Frontal cortex (tissue), 4 donors: ENCODE results near the gene ATG3. TPM values are rescaled to one million over a fixed set of nuclear protein-coding genes. Genes with fewer than 3 reads are reported as not detected.
"Not testable (repeated sequence)": the region's sequence is repeated elsewhere in the genome, so short reads cannot be mapped to it uniquely, and the experiment has no call there.

Source experiments
- DNase-seq, 2 donors: peaks; one replicate each; pipeline ENCODE4 v3.0.0; 2012; ENCODE audit warnings: low spot score in 2 of 2
- FAIRE-seq: peaks from 2 replicates; lab custom pipeline; 2012; peaks lifted over from hg19 to GRCh38; lab: Jason Lieb, UNC
- total RNA-seq: library from RNA; depleted of rRNA; stranded (reverse); fragments of >200 nt; gene quantifications from one replicate; pipeline ENCODE4 v1.2.3, GENCODE V29; 2014
- donor health status: control.
- donor health status: control.
- donor health status: control.

Gene ATG3
- total RNA-seq, 1 donor from 2014 or later, result 51.8 TPM

DNA sequence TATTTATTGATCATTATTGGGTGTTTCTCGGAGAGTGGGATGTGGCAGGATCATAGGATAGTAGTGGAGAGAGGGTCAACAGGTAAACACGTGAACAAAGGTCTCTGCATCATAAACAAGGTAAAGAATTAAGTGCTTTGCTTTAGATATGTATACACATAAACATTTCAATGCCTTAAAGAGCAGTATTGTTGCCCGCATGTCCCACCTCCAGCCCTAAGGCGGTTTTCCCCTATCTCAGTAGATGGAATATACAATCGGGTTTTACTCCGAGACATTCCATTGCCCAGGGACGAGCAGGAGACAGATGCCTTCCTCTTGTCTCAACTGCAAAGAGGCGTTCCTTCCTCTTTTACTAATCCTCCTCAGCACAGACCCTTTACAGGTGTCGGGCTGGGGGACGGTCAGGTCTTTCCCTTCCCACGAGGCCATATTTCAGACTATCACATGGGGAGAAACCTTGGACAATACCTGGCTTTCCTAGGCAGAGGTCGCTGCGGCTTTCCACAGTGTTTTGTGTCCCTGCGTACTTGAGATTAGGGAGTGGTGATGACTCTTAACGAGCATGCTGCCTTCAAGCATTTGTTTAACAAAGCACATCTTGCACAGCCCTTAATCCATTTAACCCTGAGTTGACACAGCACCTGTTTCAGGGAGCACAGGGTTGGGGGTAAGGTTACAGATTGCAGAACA is 2.6 kb upstream of the ATG3 start:
- not testable (repeated sequence) for FAIRE-seq, DNase-seq

DNA sequence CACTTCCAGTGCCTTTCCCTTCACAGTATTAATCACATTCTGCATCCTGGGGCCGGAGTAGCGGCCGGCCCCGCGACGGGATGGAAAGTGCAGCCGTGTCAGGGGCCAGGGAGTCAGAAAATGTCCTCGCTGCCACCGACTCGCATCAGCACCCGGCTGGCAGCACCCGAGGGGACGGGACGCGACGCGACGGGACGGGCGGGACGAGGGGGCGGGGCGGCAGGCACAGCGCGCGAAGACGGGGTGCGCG is 353 bp downstream of the ATG3 start:
- DNase-seq (no peak), FAIRE-seq (no peak)

DNA sequence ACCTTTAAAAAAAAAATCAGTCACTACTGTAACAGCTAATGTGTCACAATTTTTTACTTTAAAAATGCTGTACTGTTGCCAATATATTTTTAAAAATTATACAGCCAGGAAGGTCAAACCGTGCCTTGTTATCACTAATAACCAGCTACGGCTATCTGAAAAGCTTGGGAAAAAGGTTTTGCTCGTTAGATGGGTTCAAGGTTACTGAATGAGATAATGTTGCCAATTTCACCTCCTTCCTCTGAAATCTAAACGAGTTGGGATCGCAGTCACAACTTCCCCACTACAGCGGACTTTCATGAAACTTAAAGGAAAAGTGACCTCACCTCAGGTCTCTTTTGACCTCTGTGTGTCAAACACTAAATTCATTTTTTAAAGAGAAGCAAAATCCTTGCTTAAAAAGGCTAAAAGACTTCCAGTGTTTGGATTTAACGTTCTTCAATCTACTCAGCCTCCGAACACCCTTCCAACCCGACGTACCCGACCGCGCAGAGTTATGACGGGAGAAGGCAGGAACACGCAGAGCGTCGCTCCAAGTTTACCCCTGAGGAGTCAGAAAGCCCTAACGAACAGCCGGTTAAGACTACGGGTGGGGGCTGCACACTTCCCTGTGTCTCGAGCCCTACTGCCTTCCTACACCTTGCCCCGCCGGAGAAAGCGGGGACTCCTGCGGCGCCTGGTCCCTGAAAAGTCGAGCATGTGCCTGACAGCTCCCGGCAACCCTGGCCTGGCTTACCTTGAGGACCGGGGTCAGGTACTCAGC is 860 bp downstream of the ATG3 start:
- DNase-seq, result peak in 1 of 2 donors; percentile 19
- no peak for FAIRE-seq

DNA sequence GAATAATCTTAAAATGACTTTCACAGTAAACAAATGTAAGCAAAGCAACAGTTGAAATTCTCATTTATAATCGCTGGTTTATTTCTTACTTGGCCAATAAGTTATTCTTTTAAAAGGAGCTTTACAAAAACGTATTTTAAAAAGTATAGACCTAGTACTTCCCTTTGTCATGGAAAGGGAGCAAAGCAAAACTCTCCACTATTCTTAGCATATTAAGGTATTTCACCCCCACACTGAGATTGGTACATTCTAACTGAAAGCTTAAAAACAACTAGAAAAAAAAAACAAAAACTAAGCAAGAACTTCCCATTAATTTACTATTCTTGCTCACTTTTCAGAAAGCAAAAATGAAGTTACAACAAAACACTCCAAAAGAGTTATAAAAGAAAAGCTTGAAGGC is 1.5 kb downstream of the ATG3 start:
- DNase-seq (no peak), FAIRE-seq (no peak)

DNA sequence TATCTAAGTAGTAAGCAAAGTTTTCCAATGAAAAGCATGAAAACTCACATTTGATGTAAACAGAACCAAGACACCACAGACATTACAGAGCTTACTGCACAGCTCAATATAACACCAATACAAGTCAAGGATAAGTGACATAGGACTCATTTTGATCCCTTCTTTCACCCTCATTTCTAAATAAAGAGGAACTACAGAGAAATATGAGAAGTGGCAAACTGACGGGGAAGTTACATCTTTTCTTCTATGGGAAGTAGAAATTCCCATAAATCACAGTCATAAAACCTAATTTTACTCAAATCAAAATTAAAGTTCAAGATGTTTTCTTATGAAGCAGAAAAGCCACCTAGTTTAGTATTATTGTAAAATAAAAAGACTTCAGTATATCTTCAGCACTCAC is 3.8 kb downstream of the ATG3 start:
- DNase-seq (no peak), FAIRE-seq (no peak)

DNA sequence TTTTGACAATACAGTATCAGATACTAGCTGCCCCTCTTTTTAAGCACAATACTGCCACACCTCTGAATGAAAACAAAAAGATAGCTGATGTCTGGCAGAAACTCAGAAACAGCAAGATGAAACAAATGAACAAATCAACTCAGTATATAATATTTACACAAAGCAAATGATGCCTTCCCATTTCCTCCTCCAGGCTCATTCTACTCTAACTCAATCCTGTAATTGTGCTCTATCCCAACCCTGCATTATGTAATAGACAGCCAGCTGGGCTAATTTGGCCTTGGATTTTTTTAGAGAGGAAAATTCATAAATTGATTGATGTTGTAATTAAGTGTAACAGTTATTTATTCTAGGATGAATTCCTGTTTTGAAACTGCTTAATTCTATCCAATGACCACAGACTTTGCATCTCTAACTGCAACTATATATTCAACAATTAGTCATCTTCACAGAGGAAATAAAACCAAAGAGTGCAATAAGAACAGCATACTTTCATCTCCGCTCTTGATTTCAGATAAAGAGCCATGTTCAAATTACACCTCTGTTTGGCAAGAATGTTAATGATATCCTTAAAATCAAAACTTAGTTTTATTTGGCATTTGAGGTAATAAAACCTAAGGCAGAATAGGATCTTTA is 6.1 kb downstream of the ATG3 start:
- FAIRE-seq, result no peak
- DNase-seq, result no peak

DNA sequence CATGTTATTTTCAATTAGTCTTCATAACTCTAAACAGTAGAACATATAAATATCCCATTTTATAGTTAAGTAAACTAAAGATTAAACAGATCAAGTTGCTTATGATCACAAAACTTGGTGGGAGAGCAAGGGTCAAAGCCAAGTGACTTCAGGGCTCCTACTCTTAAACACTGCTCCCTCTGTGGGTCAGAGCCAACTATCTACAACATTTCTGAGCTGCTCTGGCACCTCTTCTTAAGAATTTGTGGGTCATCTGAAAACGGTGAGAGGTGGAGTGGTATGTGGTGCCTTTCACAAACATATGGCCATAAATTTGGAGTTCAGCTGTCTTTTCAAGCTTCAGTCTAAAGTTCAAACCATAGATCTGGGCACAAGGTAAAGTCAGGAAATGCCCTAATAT is 10.9 kb downstream of the ATG3 start:
- DNase-seq, result no peak
- no peak for FAIRE-seq

DNA sequence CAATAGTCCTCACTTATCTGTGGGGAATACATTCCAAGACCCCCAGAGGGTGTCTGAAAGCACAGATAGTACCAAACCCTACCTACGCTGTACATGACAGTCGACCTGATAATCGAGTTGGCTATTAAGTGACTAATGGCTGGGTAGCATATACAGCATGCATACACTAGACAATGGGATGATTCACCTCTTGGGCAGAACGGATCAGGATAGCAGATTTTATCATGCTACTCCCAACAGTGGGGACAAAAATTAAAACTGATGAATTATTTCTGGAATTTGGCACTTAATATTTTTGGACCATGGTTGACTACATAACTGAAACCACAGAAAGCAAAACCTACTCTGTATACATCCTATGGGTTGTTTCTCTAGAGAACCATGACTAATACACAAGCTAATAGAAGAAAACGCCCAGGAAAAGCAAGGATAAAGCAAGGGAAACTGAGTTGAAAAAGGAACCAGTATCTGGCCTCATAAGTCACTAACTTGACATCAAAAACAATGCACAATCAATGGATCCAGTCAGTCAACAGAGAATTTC is 15.5 kb downstream of the ATG3 start:
- no peak for FAIRE-seq
- DNase-seq, result no peak

DNA sequence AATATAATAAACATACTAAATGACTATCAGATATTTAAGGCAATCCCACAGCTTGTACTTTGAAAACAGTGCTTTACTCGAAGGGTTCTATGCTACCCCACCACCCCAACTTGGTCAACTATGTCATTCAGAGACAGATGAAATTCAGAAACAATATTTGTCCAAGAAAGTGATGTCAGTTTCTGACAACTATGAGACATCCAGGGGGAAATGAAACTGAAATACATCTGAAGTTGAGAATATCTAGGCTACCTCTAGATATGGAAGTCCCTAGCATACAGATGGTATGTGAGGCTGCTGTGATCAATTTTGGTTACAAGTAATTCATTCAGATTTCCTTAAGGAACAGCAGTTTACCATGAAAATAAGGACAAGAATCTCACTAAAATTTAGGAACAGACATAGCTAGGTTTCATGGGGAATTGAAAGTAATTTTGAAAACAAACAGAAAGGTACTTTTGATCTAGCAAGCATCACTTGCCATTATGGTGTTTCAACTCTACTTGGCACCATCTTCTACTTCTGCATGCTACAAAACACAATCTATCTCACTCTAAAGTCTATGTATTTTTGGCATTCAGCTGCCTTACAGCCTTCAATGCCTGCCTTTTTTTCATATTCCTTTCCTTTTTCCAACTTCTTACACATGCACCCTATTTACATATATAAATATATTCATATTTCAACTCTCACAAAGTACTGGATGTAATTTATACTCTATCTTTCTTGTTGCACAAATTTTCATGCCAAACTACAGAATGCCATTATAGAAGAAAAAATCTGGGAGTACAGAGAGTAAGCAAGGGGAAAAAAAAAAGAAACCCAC is 21.7 kb downstream of the ATG3 start:
- DNase-seq (no peak), FAIRE-seq (no peak)

DNA sequence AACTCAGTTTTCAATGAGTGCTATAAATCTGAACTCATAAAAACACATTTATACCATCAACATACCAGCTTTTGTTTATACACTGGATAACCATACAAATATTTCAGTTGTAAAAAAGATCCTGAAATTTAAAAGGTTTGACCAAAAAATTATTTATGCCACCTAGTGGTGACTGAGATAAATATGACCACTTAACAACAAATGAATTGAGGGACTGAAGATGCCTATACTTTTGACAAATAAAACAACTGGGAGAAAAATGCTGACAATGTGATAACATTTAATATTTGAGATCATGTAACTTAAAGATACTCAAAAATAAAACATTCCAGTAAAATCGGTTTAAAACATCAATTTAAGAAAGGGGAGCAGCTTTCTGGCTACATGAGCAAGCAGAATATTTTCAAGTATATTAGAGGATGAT is 30.4 kb downstream of the ATG3 start:
- FAIRE-seq, result peak; percentile 94
- DNase-seq, result no peak

DNA sequence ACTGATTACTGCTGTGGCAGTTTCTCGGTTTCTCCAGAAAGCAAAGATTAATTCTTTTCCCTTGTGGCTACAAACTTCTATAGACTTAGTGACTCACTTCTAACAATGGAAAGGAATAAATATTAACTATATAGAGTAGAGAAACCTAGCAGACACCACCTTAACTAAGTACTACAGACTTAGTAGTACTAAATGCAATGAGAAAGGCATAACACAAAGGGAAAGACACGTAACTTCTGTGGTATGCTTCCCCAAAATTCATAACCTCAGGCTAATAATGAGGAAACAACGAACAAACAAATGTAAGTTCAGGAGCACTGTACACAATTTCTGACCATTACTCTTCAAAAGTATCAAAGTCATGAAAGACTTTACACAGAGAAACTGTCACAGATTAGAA is 31.2 kb downstream of the ATG3 start:
- DNase-seq (no peak), FAIRE-seq (no peak)

DNA sequence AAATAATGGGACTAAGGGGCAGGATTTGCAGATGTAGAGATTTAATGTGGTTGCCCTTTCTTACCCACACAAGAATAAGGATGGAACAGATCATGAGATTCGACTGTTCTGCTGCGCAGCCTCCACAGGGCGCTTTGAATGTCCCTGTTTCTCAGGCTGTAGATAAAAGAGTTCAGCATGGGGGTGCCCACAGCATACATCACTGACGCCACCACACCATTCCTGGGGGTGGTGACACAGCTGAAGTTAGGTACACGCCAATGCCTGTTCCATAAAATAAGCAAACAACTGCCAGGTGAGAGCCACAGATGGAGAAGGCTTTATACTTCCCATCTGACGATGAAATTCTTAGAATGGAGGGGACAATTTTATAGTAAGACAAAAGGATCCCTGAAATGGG is 37.6 kb downstream of the ATG3 start:
- FAIRE-seq, DNase-seq: not testable (repeated sequence)

DNA sequence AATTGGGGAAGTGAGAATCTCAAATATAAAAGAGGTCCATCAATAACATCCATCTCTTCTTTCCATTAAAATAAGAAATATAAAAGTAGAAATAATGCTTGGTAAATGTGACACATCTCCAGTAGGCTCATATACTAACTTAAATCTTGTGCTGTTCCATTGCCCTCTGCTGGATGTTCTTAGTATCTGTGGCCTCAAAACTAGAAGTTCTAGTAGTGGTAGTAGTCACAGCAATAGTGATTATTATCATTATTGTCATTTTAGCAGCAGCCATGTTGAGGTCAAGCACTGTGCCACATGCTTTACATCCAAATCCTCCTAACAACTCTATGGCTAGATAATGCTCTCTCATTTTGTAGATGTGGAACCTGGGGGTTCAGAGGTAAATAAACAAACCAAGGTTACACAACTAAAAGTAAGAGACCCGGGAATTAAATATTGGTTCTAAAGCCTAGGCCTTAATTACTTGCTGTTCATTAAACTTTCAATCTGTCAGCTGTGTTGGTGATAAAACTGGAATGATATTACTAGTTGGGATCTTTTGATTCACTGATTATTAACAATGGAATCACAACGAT is 42.2 kb downstream of the ATG3 start:
- peak; percentile 96 for FAIRE-seq
- peak; percentile 10 to 31 for DNase-seq

DNA sequence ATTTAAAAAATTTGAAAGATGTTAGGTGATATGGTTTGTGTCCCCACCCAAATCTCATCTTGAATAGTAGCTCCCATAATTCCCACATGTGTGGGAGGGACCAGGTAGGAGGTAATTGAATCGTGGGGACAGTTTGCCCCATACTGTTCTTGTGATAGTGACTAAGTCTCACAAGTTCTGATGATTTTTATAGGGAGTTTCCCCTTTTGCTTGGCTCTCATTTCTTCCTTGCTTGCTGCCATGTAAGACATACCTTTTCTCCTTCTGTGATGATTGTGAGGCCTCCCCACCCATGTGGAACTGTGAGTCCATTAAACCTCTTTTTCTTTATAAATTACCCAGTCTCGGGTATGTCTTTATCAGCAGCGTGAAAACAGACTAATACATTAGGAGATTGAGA is 42.8 kb downstream of the ATG3 start:
- not testable (repeated sequence) for DNase-seq, FAIRE-seq

DNA sequence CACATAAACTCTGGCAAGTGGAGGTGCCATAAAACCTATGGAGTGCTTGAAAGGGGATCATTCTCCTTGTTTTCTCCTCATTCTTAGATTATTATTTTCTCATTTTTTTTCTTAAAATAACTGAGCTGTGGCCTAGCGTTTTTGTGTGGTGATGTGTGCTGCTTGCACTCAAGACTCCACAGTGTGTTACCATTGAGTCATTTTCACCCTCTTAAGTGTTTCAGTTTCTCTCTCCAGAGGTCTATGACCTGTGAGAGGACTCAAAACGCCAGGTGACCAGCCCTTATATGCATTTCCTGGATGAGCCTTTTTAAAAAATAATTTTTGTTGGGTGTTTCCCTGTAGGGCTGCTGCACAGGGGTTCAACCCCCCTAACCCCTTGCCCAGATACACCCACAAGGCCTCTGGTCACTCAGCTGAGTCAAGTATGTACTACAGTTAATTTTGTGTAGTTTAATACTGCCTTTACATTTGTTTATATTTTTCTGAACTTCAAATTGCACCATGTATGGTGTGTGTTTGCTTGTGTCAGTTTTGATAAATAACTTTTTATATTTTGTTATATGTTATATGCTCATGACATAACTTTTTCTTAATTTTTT is 47.1 kb downstream of the ATG3 start:
- FAIRE-seq, result no peak
- no peak for DNase-seq

DNA sequence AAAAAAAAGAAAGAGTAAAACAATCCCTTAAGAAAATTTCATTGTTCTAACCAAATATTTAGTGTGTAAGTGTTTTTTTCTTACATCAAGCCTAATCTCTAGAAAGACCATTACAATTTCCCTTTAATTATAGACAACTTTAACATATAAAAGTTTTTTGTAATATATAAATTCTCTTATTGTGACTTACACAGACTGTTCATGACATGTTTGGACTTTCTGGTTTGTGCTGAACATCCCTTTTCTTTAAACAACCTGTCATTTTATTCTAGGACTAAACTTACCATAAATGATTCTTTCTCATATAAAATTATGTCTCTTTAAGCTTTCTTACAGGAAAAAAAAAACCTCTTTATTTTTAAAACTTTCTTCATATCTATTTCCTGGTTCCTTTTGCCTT is 49.4 kb downstream of the ATG3 start:
- FAIRE-seq (peak; percentile 69), DNase-seq (no peak)

DNA sequence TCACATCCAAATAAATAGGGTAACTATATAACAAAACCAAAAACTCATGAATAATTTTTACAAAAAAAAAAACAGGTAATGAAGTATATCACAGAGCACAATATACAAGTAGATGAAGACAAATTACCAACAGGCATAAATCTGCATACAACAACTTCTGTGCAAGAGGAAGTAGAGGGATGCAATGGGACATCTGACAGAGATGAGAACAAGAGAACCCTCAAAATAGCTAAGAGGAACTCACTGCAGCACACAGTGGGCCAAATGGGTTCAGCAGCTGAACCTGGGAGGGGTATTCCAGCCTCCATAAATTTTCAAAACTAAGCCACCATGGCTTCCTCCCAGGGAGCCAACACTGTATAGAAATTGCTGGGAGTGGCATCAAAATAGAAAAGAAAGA is 52.9 kb downstream of the ATG3 start:
- FAIRE-seq (no peak), DNase-seq (no peak)

DNA sequence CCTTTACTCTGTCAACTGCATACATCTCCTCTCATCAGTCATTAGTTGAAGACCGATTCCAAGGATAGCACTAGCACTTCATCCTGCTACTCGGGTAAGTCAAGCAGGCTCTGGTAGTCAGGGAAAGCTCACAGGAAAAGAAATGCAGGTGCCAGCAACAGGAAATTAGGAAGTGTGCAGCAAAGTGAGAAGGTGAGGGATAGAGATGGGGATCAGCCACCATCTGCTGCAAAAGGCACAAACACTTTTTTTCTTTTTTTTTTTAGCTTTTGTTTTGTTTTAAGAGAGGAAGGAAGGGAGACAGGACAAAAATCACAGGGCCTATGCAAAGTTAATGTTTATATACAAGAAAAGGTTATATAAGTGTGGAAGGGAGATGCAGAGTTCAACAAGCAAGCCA is 53.5 kb downstream of the ATG3 start:
- FAIRE-seq (no peak), DNase-seq (no peak)

DNA sequence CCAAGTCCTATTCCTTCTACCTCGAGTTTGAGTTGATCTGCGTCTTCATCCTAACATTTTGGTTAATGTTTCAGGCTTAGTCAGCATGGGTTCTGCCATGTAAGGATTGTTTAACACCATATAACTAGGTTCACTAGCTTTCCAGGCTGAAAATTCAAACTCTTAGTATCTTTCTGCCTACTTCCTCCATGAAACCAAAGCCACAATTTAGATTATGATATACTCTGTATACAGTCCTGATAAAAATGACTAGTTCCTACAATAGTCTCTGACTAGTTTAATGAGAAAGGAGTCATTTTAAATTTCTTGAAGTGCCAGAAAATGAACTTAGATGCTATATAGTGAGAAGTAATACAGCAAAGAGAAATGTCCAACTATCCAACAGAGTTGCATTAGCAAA is 55.9 kb downstream of the ATG3 start:
- DNase-seq (no peak), FAIRE-seq (no peak)

DNA sequence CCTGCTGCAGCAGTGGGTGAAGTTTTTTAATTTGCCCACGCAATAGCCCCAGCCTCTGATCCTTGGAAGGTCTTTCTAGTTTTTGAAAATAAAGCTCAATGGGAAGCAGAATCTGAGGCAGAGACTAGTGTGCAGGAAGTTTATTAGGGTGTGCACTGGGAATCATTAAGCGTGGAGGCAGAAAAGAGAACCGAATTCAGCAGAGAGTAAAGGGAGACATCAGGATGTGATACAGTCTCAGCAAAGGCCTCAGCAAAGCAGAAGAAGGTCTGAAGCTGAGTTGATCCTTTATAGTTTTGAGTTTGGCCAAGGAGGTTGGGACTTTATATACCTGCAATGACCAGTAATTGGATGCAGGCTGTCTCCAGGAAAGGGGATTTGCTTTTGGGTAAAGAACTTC is 57.6 kb downstream of the ATG3 start:
- FAIRE-seq, result no peak
- DNase-seq, result no peak
